ENCODE measurements around the gene TRPM8.
"Not testable (repeated sequence)": the region's sequence is repeated elsewhere in the genome, so short reads cannot be mapped to it uniquely, and the experiment has no call there.

The TRPM8 gene

GRCh38 chr2:233965032-233965603 lies 47.9 kb downstream of the TRPM8 start:
- no peak overlapping the region for H3K4me3 ChIP-seq (ENCODE audit: control insufficient read depth in 1 of 7, extremely low read depth in 1 of 7, insufficient read depth in 4 of 7, low read depth in 2 of 7, low read length in 6 of 7)
- ChIA-PET POLR2A (no interaction called here), CTCF (interaction anchor here (0.6 kb wide), 1 partner anchor 176 kb away, joined by 3 read pairs; no protein-coding TSS in a partner anchor)
- 94% methylated on average over 8 of the region's 10 CpGs for WGBS (ENCODE audit: insufficient coverage)
- no peak for DNase-seq
- H3K27me3 ChIP-seq (replicated peaks in 2 of 5; ENCODE audit: control insufficient read depth in 4 of 5, insufficient read depth in 5 of 5, low read length in 4 of 5), result peaks cover 0 to 14% (median 0%) of the 10 kb centered on the region in 5 experiments
- no peak overlapping the region for H3K27ac ChIP-seq (ENCODE audit: insufficient read depth in 1 of 2, low read depth in 1 of 2, low read length in 2 of 2, poor library complexity in 1 of 2, severe bottlenecking in 2 of 2)
- H3K9me3 ChIP-seq (ENCODE audit: control extremely low read depth in 1 of 5, control insufficient read depth in 4 of 5, insufficient read depth in 2 of 5, low read depth in 1 of 5, low read length in 4 of 5), result no peaks in the 10 kb centered on the region
- H3K4me1 ChIP-seq (ENCODE audit: control extremely low read depth in 1 of 4, control insufficient read depth in 4 of 4, insufficient read depth in 4 of 4, low read length in 3 of 4), result no peaks in the 10 kb centered on the region
- H3K36me3 ChIP-seq (ENCODE audit: control insufficient read depth in 4 of 4, insufficient read depth in 4 of 4, low read length in 3 of 4), result no peaks in the 10 kb centered on the region

- DNase-seq; H3K4me3 ChIP-seq (ENCODE audit: control insufficient read depth in 1 of 7, extremely low read depth in 1 of 7, insufficient read depth in 4 of 7, low read depth in 2 of 7, low read length in 6 of 7); H3K4me1 ChIP-seq (ENCODE audit: control extremely low read depth in 1 of 4, control insufficient read depth in 4 of 4, insufficient read depth in 4 of 4, low read length in 3 of 4); H3K27ac ChIP-seq (ENCODE audit: insufficient read depth in 1 of 2, low read depth in 1 of 2, low read length in 2 of 2, poor library complexity in 1 of 2, severe bottlenecking in 2 of 2); H3K9me3 ChIP-seq (ENCODE audit: control extremely low read depth in 1 of 5, control insufficient read depth in 4 of 5, insufficient read depth in 2 of 5, low read depth in 1 of 5, low read length in 4 of 5); H3K36me3 ChIP-seq (ENCODE audit: control insufficient read depth in 4 of 4, insufficient read depth in 4 of 4, low read length in 3 of 4); POLR2A ChIA-PET: not testable (repeated sequence)
- CTCF ChIA-PET, result interaction anchor here (0.6 to 1.0 kb wide), 2 partner anchors 175 to 535 kb away, joined by 3 read pairs; no protein-coding TSS in a partner anchor
- WGBS (ENCODE audit: insufficient coverage), result 90% methylated on average over 5 of the region's 7 CpGs
- H3K27me3 ChIP-seq (replicated peaks in 2 of 5; ENCODE audit: control insufficient read depth in 4 of 5, insufficient read depth in 5 of 5, low read length in 4 of 5), result peaks cover 0 to 17% (median under 1%) of the 10 kb centered on the region in 5 experiments
Observed at GRCh38 chr2:233965646-233966045, 48.5 kb downstream of the TRPM8 start.

- H3K4me1 ChIP-seq (ENCODE audit: control extremely low read depth in 1 of 4, control insufficient read depth in 4 of 4, insufficient read depth in 4 of 4, low read length in 3 of 4), result no peaks in the 10 kb centered on the region
- no peaks in the 10 kb centered on the region for H3K9me3 ChIP-seq (ENCODE audit: control extremely low read depth in 1 of 5, control insufficient read depth in 4 of 5, insufficient read depth in 2 of 5, low read depth in 1 of 5, low read length in 4 of 5)
- no peak for DNase-seq
- no peak overlapping the region for H3K4me3 ChIP-seq (ENCODE audit: control insufficient read depth in 1 of 7, extremely low read depth in 1 of 7, insufficient read depth in 4 of 7, low read depth in 2 of 7, low read length in 6 of 7)
- H3K27ac ChIP-seq (ENCODE audit: insufficient read depth in 1 of 2, low read depth in 1 of 2, low read length in 2 of 2, poor library complexity in 1 of 2, severe bottlenecking in 2 of 2), result no peak overlapping the region
- H3K27me3 ChIP-seq (replicated peaks in 2 of 5; ENCODE audit: control insufficient read depth in 4 of 5, insufficient read depth in 5 of 5, low read length in 4 of 5), result peaks cover 0 to 24% (median 5%) of the 10 kb centered on the region in 5 experiments
- no peaks in the 10 kb centered on the region for H3K36me3 ChIP-seq (ENCODE audit: control insufficient read depth in 4 of 4, insufficient read depth in 4 of 4, low read length in 3 of 4)
- 93% methylated on average over 5 of the region's 7 CpGs for WGBS (ENCODE audit: insufficient coverage)
- ChIA-PET CTCF (interaction anchor here (1.0 to 1.2 kb wide), 2 partner anchors 10 to 534 kb away, joined by 3 read pairs; no protein-coding TSS in a partner anchor), POLR2A (no interaction called here)
Observed at GRCh38 chr2:233966388-233966787, 49.2 kb downstream of the TRPM8 start.

- Histone ChIP-seq H3K4me1 (ENCODE audit: control extremely low read depth in 1 of 4, control insufficient read depth in 4 of 4, insufficient read depth in 4 of 4, low read length in 3 of 4) (no peaks in the 10 kb centered on the region), H3K4me3 (ENCODE audit: control insufficient read depth in 1 of 7, extremely low read depth in 1 of 7, insufficient read depth in 4 of 7, low read depth in 2 of 7, low read length in 6 of 7) (no peak overlapping the region), H3K27me3 (replicated peaks in 2 of 5; ENCODE audit: control insufficient read depth in 4 of 5, insufficient read depth in 5 of 5, low read length in 4 of 5) (peaks cover 0 to 25% (median 5%) of the 10 kb centered on the region in 5 experiments), H3K9me3 (ENCODE audit: control extremely low read depth in 1 of 5, control insufficient read depth in 4 of 5, insufficient read depth in 2 of 5, low read depth in 1 of 5, low read length in 4 of 5) (no peaks in the 10 kb centered on the region), H3K27ac (ENCODE audit: insufficient read depth in 1 of 2, low read depth in 1 of 2, low read length in 2 of 2, poor library complexity in 1 of 2, severe bottlenecking in 2 of 2) (no peak overlapping the region), H3K36me3 (ENCODE audit: control insufficient read depth in 4 of 4, insufficient read depth in 4 of 4, low read length in 3 of 4) (no peaks in the 10 kb centered on the region)
- no peak for DNase-seq
- ChIA-PET POLR2A (interaction anchor here (0.8 kb wide), 1 partner anchor 8 kb away, joined by 3 read pairs; no protein-coding TSS in a partner anchor), CTCF (interaction anchor here (0.5 to 1.2 kb wide), 3 partner anchors 8 to 27 kb away, joined by 3 read pairs; no protein-coding TSS in a partner anchor)
- 100% methylated on average over 1 of the region's 2 CpGs for WGBS (ENCODE audit: insufficient coverage)
Observed at GRCh38 chr2:233967164-233967563, 50.0 kb downstream of the TRPM8 start.

- 90% methylated on average over 4 of the region's 4 CpGs for WGBS (ENCODE audit: insufficient coverage)
- DNase-seq, result no peak
- Histone ChIP-seq H3K27ac (ENCODE audit: insufficient read depth in 1 of 2, low read depth in 1 of 2, low read length in 2 of 2, poor library complexity in 1 of 2, severe bottlenecking in 2 of 2) (no peak overlapping the region), H3K4me1 (ENCODE audit: control extremely low read depth in 1 of 4, control insufficient read depth in 4 of 4, insufficient read depth in 4 of 4, low read length in 3 of 4) (no peaks in the 10 kb centered on the region), H3K27me3 (replicated peaks in 2 of 5; ENCODE audit: control insufficient read depth in 4 of 5, insufficient read depth in 5 of 5, low read length in 4 of 5) (peaks cover 0 to 22% (median 5%) of the 10 kb centered on the region in 5 experiments), H3K4me3 (ENCODE audit: control insufficient read depth in 1 of 7, extremely low read depth in 1 of 7, insufficient read depth in 4 of 7, low read depth in 2 of 7, low read length in 6 of 7) (no peak overlapping the region), H3K36me3 (ENCODE audit: control insufficient read depth in 4 of 4, insufficient read depth in 4 of 4, low read length in 3 of 4) (no peaks in the 10 kb centered on the region), H3K9me3 (ENCODE audit: control extremely low read depth in 1 of 5, control insufficient read depth in 4 of 5, insufficient read depth in 2 of 5, low read depth in 1 of 5, low read length in 4 of 5) (no peaks in the 10 kb centered on the region)
- POLR2A ChIA-PET, result no interaction called here
- CTCF ChIA-PET, result interaction anchor here (1.8 kb wide), 1 partner anchor 577 kb away, joined by 5 read pairs; no protein-coding TSS in a partner anchor
Observed at GRCh38 chr2:233968556-233968955, 51.4 kb downstream of the TRPM8 start.

- H3K4me3 ChIP-seq (ENCODE audit: control insufficient read depth in 1 of 7, extremely low read depth in 1 of 7, insufficient read depth in 4 of 7, low read depth in 2 of 7, low read length in 6 of 7); H3K27ac ChIP-seq (ENCODE audit: insufficient read depth in 1 of 2, low read depth in 1 of 2, low read length in 2 of 2, poor library complexity in 1 of 2, severe bottlenecking in 2 of 2); H3K4me1 ChIP-seq (ENCODE audit: control extremely low read depth in 1 of 4, control insufficient read depth in 4 of 4, insufficient read depth in 4 of 4, low read length in 3 of 4); H3K36me3 ChIP-seq (ENCODE audit: control insufficient read depth in 4 of 4, insufficient read depth in 4 of 4, low read length in 3 of 4); H3K9me3 ChIP-seq (ENCODE audit: control extremely low read depth in 1 of 5, control insufficient read depth in 4 of 5, insufficient read depth in 2 of 5, low read depth in 1 of 5, low read length in 4 of 5); POLR2A ChIA-PET; CTCF ChIA-PET; DNase-seq: not testable (repeated sequence)
- H3K27me3 ChIP-seq (replicated peaks in 2 of 5; ENCODE audit: control insufficient read depth in 4 of 5, insufficient read depth in 5 of 5, low read length in 4 of 5), result peaks cover 0 to 25% (median 5%) of the 10 kb centered on the region in 5 experiments
- WGBS (ENCODE audit: insufficient coverage), result 98% methylated on average over 16 of the region's 29 CpGs
Observed at GRCh38 chr2:233972460-233972859, 55.3 kb downstream of the TRPM8 start.

GRCh38 chr2:233972941-233973575 lies 55.9 kb downstream of the TRPM8 start:
- DNase-seq, result no peak
- no peak overlapping the region for H3K27ac ChIP-seq (ENCODE audit: insufficient read depth in 1 of 2, low read depth in 1 of 2, low read length in 2 of 2, poor library complexity in 1 of 2, severe bottlenecking in 2 of 2)
- WGBS (ENCODE audit: insufficient coverage), result 94% methylated on average over 11 of the region's 13 CpGs
- peaks cover 0 to 25% (median 5%) of the 10 kb centered on the region in 5 experiments for H3K27me3 ChIP-seq (replicated peaks in 2 of 5; ENCODE audit: control insufficient read depth in 4 of 5, insufficient read depth in 5 of 5, low read length in 4 of 5)
- POLR2A ChIA-PET, result no interaction called here
- CTCF ChIA-PET, result interaction anchor here (1.6 kb wide), 1 partner anchor 528 kb away, joined by 5 read pairs; no protein-coding TSS in a partner anchor
- no peaks in the 10 kb centered on the region for H3K9me3 ChIP-seq (ENCODE audit: control extremely low read depth in 1 of 5, control insufficient read depth in 4 of 5, insufficient read depth in 2 of 5, low read depth in 1 of 5, low read length in 4 of 5)
- H3K36me3 ChIP-seq (ENCODE audit: control insufficient read depth in 4 of 4, insufficient read depth in 4 of 4, low read length in 3 of 4), result no peaks in the 10 kb centered on the region
- no peaks in the 10 kb centered on the region for H3K4me1 ChIP-seq (ENCODE audit: control extremely low read depth in 1 of 4, control insufficient read depth in 4 of 4, insufficient read depth in 4 of 4, low read length in 3 of 4)
- no peak overlapping the region for H3K4me3 ChIP-seq (ENCODE audit: control insufficient read depth in 1 of 7, extremely low read depth in 1 of 7, insufficient read depth in 4 of 7, low read depth in 2 of 7, low read length in 6 of 7)

Data from common myeloid progenitor, CD34-positive (primary cell).